Measurements from ENCODE around the gene ETS1.

ETS1 gene

DNA sequence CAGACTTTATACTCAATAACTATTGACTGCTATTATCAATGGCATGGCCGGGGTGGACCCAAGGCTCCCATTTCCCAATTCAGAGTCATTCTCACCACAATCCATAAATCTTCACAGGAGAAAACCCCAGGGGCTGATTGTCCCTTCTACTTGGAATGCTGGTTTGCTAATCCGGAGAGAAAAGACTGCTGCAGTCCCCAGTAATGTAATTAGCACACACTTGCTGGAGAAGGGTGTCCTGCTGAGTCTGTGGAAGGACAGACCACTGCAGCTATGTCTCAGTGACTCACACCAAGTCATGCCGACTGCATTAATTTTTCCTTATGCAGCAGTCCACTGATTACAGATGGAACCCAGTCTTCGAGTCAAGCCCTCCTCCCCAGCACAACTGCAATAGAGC, 5.9 kb upstream of the ETS1 start:
- DNase-seq: no peak

DNA sequence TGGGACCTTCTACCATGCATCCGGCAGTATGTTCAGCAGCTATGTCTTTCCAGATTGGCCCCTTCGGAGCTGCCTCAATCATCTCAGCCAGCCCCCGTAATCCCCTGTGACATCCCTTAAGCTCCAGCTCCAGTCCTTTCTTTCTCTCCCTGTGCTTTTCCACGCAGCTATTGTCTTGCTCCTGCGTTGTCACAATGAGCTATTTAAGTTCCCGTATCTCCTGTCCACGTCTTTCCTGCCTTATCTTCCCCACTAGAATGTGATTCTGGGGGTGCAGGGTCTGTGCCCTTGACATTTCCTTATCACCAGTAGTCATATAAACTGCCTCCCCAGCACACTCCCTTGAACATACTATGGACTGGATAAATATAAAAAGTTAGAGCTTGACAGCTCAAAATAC, 5.1 kb upstream of the ETS1 start:
- no peak for DNase-seq

DNA sequence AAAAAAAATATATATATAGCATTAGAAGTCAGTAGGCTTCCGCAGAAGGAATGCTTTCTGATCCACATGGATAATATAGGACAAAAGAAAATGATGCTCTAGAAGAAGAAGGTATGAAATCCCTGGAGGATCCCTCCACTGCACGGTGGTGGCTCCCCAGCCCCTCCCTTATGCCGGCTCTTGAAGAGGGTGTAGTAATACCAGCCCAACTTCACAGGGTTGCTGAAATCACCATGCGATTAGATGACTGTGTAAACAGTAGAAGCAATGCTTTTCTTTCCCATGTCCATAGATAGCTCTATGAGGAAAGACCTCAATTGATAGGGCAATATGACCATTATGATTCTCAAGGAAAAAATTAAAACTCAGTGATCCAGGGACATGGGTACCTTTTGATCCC, 3.2 kb upstream of the ETS1 start:
- no peak for DNase-seq

DNA sequence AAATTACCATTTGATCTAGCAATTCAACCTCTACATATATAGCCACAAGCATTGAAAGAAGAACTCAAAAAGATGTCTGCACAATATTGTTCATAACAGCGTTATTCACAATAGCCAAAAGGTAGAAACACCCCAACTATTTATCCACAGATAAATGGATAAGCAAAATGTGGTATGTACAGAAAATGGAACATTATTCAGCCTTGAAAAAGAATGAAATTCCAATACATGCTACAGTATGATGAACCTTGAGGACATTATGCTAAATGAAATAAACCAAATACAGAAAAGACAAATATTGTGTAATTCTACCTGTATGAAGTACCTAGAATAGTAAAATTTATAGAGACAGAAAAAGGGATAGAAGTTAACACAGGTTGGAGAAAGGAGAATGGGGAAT, 2.6 kb upstream of the ETS1 start:
- no peak for DNase-seq

DNA sequence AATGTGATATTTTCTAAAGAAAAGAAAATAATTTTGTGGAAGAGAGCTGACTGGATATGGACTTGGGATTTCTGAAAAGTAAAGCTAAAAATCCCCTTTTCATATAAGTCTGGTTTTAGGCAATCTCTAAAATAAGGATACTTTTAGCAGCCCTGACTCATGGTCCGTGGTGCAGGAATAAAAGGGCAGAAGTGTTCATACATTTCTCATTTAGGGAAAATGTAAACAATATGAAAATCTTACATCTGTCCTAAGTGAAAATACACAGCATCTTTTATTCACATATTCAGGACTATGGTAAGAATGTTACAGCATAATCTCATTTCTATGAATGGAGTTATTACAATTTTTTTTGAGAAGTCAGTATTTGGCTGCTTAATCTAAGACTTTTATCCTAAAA, 735 bp upstream of the ETS1 start:
- no peak for DNase-seq

DNA sequence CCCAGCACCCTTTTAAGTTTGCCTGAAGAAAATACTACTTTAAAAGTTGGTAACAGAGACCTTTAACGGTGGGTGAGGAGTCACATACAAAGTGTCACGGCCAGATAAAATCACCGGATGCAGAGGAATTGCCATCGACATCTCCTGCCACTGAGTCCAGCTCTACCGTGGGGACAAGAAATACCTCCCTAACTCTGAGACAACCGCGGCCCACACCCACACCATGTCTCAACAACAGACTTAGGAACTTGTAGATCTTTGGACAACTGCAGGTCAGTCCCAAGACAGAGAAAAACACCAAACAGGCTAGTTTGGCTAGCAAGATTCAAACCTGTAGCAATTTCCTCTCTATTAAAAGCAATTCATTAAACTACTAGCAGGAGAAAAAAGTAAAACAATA, 669 bp downstream of the ETS1 start:
- DNase-seq: no peak

DNA sequence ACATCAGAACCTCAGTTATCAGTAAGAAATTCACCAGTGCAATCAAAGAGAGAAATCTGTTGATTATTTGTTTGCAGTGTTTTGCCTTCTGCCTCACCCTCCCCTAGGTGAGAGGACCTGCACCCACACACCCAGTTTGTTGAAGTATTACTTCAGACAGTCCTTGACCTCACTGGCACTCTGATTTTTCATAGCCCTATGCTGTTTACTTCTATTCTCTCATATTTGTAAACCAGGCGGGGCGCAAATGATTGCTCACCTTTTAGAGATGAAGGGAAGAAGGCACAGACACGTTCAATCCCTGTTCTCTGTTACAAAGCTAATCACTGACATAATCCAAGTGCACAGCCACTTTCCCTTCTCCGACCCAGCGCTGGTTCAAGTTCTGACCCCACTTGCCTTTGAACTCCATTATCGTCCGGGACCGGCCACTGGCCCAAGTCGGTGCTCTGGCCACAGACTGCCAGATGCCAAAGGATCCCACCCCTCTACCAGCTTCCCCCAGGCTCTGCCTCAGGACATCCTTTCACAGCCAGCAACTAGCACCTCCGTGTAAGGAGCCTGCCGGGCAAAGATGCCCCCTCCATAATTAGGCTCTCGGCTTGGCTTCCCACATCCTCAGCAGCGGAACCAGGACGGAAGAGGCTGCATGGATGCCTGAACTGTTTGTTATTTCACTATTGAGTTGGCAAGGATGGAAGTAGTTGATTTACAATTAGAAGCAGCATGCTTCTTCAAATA, 1.7 kb downstream of the ETS1 start:
- no peak for DNase-seq

DNA sequence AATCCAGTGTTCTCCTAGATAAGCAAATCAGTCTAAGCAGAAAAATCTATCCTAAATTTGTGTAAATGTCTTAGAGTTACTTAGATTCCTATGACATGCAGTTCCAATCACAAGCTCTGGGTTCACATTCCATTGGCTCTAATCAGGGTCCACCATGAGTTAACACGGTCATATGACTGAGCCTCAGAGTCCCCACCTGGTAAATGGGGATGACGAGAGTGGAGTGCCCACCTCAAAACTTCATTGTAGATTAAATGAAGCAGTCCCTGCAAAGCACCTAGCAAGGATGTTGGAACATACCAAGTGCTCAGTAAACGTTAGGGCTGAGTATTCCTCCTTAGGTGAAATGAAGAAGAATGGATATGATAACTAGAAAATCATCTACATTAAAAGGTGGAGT, 3.1 kb downstream of the ETS1 start:
- DNase-seq: no peak

DNA sequence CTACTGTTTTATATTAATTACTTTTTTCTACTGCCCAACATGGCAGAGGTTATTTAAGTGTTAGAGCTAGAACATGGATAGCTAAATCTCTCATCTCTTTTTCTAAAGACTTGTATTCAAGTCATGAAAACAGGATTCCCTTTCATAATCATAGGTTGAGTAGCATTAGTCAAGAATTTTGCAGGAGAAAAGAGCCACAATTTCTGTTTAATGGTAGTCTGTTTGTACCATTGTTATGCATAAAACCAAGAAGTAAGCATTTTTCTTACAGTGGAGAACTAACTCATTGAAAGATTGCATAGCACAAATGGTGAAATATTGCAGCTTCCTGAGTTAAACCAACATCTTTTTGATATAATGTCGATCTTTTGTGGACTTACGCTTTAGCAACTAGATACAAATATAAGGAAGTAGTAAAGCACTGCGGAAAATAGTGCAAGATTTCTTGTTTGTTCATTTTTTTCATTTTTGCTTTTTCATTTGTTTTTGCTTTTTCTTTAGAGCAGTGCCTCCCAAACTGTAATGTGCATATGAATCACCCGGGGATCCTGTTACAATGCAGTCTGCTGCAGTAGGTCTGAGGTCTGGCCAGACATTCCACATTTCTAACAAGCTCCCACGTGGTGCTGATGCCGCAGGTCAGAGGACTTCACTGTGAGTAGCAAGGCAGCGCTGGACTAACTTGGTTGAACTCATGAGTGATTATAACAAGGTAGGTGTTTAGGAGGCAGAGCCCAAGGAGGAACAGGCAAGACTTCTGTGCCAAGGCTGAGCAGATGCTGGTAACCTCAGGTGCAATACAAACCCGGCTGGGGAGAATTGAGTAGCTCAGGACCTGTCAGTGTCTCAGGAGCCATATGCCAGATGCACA, 4.6 kb downstream of the ETS1 start:
- no peak for DNase-seq

DNA sequence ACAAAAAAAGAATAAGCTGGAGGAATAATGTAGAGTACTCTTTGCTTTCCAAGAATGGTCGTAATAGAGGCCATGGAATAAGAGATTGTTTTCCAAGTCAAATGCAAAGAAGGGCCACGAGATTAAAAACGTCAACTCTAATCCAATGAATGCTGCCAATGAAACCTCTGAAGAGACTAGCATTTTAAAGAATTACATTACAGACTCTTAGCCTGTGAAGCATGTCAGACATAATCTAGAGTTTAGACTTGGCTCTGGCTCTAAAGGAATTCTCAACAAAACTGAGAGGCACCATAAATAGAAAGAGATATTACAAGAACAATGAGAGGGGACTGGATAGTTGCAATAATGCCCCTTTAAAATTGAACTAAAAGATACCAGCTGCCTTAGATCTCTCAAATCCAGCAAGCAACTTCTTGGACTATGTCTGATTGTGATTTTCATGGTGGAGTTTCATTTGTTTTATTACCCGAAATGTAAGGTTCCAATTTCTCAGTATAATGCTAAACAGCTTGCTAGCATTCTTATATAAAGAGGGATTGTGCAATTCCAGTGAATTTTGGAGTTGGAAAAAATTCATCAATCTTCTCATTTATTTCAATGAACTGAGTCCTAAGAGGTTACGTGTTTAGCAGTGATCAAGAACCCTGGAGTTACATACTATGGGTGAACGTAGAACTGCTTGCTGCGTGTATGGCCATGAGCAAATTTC, 5.6 kb downstream of the ETS1 start:
- DNase-seq: no peak

DNA sequence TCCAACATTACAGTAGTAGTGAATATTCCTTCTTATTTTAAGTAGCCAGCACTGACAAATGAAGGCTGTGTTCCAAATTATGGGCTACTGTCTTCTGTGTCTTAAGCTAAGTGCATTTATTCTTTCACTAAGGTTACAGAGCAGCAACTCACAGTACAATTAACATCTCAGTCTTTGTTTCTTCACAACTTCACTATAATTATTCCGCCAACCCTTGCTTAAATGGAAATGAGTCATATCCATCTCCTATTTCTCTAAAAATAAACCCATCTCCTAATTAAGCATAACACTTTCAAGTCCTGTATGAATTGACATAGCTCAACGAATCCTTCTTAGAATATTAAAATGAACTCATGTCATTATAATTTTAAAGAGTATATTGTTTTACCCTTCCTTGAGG, 6.7 kb downstream of the ETS1 start:
- no peak for DNase-seq

DNA sequence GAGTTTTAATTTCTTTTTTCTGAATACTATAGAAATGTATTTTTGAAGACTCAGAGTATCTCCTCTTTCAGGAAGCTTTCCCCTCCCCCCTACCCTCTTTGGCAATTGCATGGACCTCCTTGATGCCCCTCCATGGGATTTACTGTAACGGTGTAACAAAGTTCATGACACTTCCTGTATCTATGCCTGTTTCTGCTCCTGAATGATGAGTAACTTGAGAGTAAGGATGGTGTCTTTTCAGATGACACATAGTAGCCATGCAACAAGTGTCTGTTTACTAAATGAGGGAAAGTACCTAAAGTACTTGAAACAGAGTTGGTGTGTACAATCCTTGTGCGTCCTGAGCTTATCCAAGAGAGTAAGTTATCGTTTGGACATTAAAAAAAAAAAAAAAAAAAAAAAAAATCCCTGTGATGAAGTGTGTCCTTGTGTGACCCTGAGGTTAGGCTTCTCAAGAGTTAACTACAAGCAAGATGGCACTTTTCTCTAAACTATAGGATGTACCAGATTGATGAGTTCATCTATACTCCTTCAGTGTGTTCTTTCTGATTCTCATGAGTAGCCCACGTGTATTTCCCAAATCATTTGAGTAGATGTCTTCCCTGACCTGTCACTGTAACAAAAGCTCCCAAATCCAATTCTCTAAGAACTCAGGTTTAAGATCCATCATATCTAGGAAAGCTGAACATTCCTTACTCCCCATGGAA, 7.4 kb downstream of the ETS1 start:
- no peak for DNase-seq

DNA sequence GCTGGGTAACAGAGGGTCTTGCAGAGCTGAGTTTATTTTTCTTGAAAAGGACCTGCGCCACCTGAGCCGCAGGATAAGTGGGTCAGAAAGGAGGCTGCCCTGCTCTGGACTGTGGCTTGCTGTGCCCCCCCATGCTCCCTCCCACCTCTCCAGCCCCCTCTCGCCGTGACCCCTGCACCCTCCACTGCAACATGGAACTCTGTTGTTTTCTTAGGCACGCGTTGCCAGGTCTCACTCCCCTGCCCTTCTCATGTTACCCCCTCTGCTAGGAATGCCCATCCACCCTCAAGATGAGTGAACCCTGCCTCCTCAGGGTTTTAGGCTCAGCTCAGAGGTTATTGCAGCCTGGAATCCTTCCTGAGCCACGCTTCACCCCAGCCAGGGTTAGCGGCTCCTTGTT, 10.8 kb downstream of the ETS1 start:
- DNase-seq: no peak

DNA sequence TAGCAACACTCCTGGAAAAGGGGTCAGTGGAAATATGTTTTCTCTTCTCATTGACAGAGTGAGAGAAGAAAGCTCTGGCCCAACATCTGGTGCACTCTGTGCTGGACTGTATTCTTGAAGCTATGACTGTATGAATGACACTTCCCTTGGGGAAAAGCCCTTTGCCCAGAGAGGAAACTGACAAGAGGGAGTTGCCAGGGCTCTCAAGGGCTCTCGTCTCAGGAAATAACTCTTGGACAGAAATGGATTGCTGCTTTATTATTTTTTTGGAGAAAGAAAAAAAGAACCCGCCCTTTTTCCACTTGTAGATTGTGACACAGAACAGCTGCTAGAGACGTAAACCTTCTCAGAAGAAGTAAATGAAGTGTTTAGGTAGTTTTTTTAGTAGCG, 11.4 kb downstream of the ETS1 start:
- no peak for DNase-seq

DNA sequence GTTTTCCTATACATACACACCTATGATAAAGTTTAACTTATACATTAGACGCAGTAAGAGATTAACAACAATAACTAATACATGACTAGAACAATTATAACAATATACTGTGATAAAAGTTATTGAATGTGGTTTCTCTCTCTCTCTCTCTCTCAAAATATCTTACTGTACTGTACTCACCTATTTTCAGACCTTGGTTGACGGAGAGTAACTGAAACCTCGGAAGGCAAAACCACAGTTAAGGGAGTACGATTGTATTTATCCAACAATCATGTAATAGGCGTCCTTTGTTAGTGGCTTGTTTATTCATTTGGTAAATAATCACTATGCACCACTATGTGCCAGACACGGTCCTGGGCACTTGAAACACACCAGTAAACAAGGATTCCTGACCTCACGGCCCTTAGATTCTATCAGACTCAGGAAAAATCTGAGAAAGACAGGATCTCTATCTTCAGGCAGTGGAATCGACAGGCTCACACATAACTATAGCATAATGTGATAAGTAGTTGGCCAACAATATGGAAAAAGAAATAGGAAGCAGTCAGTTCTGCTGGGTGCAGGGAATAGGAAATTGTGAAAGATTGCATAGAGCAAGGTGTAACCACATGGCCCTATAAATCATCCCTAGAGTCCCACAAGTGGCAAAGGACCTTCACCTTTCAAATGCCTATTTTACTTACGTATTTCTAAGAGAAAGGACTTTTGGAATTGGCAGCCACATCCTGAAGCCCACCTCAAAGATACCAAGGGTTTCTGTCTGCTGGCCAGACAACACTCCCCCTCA, 12.0 kb downstream of the ETS1 start:
- DNase-seq: no peak

DNA sequence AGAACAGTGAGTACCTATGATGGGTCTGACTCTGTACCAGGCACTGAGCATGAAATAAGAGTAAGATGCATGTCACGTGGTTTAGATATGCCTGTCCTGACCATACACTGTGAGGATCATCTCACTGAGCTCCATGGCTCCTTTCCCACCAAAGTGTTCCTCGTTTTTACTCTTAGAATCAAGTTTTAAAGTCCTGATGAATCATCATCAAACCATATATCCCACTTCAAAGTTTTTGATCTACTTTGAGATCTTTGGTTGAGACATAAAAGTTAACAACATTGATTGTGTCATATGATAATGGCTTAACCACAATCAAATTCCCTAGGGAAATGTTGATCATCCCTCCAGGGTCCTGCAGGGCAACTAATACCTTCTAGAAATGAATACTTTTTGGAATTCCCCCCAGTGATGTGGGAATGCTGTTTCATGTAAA, 12.8 kb downstream of the ETS1 start:
- DNase-seq: no peak

DNA sequence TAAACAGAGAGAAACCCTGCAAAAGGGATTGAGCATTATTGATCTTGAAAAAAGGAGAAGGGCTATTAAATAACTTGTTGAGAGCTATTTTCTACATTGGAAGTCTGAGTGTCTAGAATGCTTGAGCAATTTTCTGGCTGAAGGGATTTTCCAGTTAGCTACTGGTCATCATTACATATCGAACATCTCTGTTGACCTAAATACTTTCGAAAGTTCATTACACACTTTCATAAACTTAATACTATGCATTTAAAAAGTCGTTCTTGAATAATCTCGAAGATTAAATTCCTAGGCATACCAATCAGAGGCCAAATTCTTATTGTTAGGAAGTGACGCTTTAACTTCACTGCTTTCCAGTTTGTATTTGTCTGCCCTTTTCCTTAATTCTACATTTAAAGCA, 13.7 kb downstream of the ETS1 start:
- DNase-seq: no peak

DNA sequence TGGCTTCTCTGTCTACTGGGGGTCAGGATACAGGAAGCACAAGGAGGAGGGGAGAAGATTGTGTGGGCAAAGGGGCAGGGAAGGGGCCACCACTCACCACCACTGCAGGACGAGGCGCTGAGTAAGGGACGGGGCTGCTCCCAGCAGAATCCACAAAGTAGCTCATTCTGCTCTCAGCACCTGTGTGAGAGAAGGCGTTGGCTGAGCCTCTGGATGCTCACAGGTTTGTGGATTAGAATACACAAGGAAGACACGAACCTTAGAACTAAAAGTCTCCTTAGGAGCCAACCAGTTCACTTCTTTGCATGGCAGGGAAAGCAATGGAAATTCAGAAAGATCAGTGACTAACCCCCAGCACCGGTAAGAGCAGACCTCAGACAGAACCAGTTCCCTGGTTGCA, 14.4 kb downstream of the ETS1 start:
- DNase-seq: no peak

DNA sequence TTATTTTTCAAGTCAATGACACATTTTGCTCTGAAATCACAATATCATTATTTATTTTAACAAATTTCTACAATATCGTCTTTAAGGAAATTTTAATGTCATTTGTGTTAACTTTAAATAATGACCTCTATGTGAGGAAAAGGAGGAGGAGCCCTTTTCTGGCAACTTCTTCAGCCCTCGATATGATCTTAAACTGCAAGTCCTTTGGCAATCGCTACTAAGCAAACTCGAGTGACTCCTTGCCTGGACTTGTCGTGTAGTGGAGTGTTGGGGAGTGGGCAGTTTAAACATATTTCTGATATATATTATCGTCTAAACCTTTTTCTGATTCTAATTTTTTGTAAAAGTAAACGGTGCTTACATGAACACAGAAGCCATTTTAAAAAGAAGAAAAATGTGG, 16.7 kb downstream of the ETS1 start:
- no peak for DNase-seq

DNA sequence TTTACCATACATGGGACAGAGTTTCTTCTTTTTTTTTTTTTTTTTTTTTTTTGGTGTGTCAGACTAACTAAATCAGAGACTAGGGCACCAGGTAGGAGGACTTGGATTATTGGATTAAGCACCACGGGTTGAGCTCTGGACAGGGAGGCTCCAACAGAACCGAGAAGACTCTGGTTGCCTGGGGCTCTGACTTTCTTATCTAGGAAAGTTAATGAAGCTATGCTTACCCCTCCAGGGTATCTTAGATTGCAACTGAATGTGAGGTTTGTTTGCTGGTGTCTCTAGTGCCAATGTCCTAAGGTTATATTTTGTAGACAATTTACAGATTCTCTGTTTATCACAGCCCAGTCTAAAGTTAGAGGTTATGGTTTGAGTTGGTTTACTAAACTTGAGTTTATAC, 18.1 kb downstream of the ETS1 start:
- DNase-seq: no peak

DNA sequence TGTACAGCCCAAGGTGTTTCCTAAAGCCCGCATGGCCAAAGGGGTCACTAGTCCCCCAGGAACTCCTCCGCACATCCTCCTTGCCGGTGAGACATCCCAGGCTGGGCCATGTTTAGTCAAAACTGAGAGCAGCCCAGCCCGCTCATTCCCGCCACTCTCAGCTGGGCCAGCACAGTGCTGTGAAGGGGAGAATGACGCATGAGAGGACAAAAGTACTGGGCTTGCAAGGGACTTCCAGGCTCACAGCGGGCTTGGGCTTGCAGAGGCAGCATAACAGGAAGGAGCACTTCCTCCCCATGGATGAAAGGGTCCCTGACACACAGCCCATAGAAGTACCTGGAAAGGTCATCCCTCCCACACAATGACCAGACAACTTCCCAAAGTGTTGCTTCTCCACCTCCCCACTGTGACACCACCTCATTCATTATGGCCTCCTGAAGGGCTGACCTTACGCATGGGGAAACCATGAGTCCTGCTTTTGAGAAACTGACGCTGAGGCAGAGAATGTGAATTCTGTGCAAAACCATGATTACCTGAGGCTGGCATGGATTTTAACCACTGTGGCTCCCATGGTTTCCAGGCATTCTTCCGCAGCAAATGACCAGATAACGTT, 19.1 kb downstream of the ETS1 start:
- DNase-seq: no peak

DNA sequence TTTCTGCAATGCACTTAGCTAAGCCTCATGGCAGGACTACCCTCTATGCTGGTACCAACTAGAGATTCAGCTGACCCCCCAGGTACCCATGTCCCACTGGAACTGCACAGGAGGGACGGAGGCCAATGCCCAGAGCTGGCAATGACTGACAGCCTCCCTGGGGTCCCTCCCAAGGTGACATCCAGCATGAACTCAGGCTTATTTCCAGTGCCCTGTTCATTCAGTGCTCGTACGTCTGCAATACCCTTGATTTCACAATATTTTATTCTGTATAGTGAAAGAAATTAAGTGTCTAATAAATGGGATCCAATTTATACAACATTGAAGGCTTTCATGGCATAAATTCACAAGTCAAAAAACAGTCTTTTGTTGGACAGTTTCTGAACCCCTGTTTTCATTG, 20.2 kb downstream of the ETS1 start:
- DNase-seq: no peak
